H1 (cell line): ENCODE data around the gene INF2. TPM values are rescaled to one million over a fixed set of nuclear protein-coding genes. Genes with fewer than 3 reads are reported as not detected.

Experiments used
- CTCF ChIA-PET: fragments of 300-600 bp; sonication (Branson Sonifier 250); formaldehyde crosslinking; loops from one replicate; lab custom pipeline; 2021; ENCODE audit not compliant: partially characterized antibody; lab: Charles Lee
- POLR2A ChIA-PET: fragments of 300-600 bp; sonication (Branson Sonifier 250); formaldehyde crosslinking; loops from one replicate; lab custom pipeline; 2021; ENCODE audit warnings: inconsistent platforms; ENCODE audit not compliant: partially characterized antibody; lab: Charles Lee
- DNase-seq, 2 experiments: peaks; one replicate each; pipeline versions ENCODE4 v3.0.0 to v3.0.0-alpha.2; 2010 to 2022; ENCODE audit warnings: low spot score in 2 of 2, low read depth in 1 of 2, mixed read lengths in 1 of 2
- FAIRE-seq: peaks from 2 replicates; lab custom pipeline; 2011; peaks lifted over from hg19 to GRCh38; lab: Jason Lieb, UNC
- H2AFZ ChIP-seq: 2 replicates; pipeline ENCODE4 v1.8.1; 2012; ENCODE audit warnings: low read length, inconsistent platforms
- H2AK5ac ChIP-seq: 2 replicates; pipeline ENCODE4 v1.6.1; 2013; ENCODE audit warnings: low read depth, low read length
- H2BK120ac ChIP-seq: replicated peaks from 2 replicates; pipeline ENCODE3; 2013; ENCODE audit warnings: low read depth, low read length, inconsistent platforms
- H2BK12ac ChIP-seq: 2 replicates; pipeline ENCODE4 v1.6.1; 2013; ENCODE audit warnings: low read depth, low read length
- H2BK15ac ChIP-seq: 2 replicates; pipeline ENCODE4 v1.6.1; 2013; ENCODE audit warnings: low read length
- H2BK20ac ChIP-seq: 2 replicates; pipeline ENCODE4 v1.6.1; 2013; ENCODE audit warnings: low read length
- H2BK5ac ChIP-seq: 2 replicates; pipeline ENCODE4 v1.6.1; 2013; ENCODE audit warnings: low read depth, low read length
- H3K14ac ChIP-seq: 2 replicates; pipeline ENCODE4 v1.6.1; 2013; ENCODE audit warnings: inconsistent platforms; ENCODE audit not compliant: insufficient read length
- H3K18ac ChIP-seq: 2 replicates; pipeline ENCODE4 v1.6.1; 2013; ENCODE audit warnings: low read length; ENCODE audit errors: extremely low read depth
- H3K23ac ChIP-seq: 2 replicates; pipeline ENCODE4 v1.6.1; 2013; ENCODE audit warnings: inconsistent platforms; ENCODE audit not compliant: insufficient read length
- H3K23me2 ChIP-seq: 2 replicates; pipeline ENCODE4 v1.6.1; 2013; ENCODE audit warnings: low read depth, low read length
- H3K27ac ChIP-seq: 2 replicates; pipeline ENCODE4 v1.6.1; 2011; ENCODE audit warnings: low read depth, low read length, inconsistent platforms
- H3K27me3 ChIP-seq, 4 experiments: replicated peaks in 1 of 4; 1 replicate in 1 of 4; 2 replicates in 3 of 4; pipeline versions ENCODE4 v1.6.1 to v1.8.1; 2011 to 2013; ENCODE audit warnings: low read length in 3 of 4, mild to moderate bottlenecking in 3 of 4, inconsistent platforms in 2 of 4, mixed read lengths in 2 of 4, moderate library complexity in 1 of 4; ENCODE audit not compliant: control insufficient read depth in 3 of 4, insufficient read depth in 3 of 4; ENCODE audit errors: extremely low read depth in 1 of 4
- H3K36me3 ChIP-seq, 4 experiments: 2 replicates each; pipeline versions ENCODE4 v1.6.1 to v1.8.1; 2011 to 2013; ENCODE audit warnings: mild to moderate bottlenecking in 4 of 4, low read length in 3 of 4, moderate library complexity in 2 of 4, control low read depth in 1 of 4, inconsistent platforms in 1 of 4; ENCODE audit not compliant: insufficient read depth in 4 of 4, control insufficient read depth in 2 of 4
- H3K4ac ChIP-seq: replicated peaks from 2 replicates; pipeline ENCODE3; 2013; ENCODE audit warnings: low read length, low read depth, mixed read lengths, inconsistent platforms; ENCODE audit not compliant: insufficient read length
- H3K4me1 ChIP-seq, 4 experiments: replicated peaks in 1 of 4; 1 replicate in 1 of 4; 2 replicates in 3 of 4; pipeline versions ENCODE4 v1.6.1 to v1.8.1; 2011 to 2013; ENCODE audit warnings: low read length in 3 of 4, inconsistent platforms in 2 of 4, mixed read lengths in 1 of 4; ENCODE audit not compliant: insufficient read depth in 4 of 4, control insufficient read depth in 3 of 4
- H3K4me2 ChIP-seq, 2 experiments: 2 replicates each; pipeline versions ENCODE4 v1.6.1 to v1.8.1; 2011 to 2013; ENCODE audit warnings: low read depth in 2 of 2, low read length in 2 of 2, control low read depth in 1 of 2, inconsistent platforms in 1 of 2, mild to moderate bottlenecking in 1 of 2; ENCODE audit not compliant: insufficient read depth in 1 of 2
- H3K4me3 ChIP-seq, 4 experiments: fragments of 200-600, 300-600 bp in 1 of 4; sonication (generic), shearing (Covaris generic), sonication (Bioruptor Twin) in 1 of 4; 2 replicates each; pipeline versions ENCODE4 v1.5.1 to v1.8.1; 2011 to 2016; ENCODE audit warnings: low read length in 4 of 4, low read depth in 3 of 4, control low read depth in 2 of 4, inconsistent platforms in 2 of 4, mild to moderate bottlenecking in 2 of 4, mixed read lengths in 1 of 4, moderate library complexity in 1 of 4; ENCODE audit not compliant: insufficient read depth in 2 of 4; ENCODE audit errors: extremely low read depth in 1 of 4
- H3K56ac ChIP-seq: replicated peaks from 2 replicates; pipeline ENCODE3; 2013; ENCODE audit warnings: low read depth, mild to moderate bottlenecking, mixed read lengths, low read length, inconsistent platforms; ENCODE audit not compliant: insufficient read length
- H3K79me1 ChIP-seq: 2 replicates; pipeline ENCODE4 v1.6.1; 2013; ENCODE audit warnings: low read depth, low read length, control low read depth
- H3K79me2 ChIP-seq, 2 experiments: 2 replicates each; pipeline versions ENCODE4 v1.6.1 to v1.8.1; 2012 to 2013; ENCODE audit warnings: low read length in 2 of 2, mild to moderate bottlenecking in 2 of 2, inconsistent platforms in 1 of 2; ENCODE audit not compliant: insufficient read depth in 2 of 2, control insufficient read depth in 1 of 2
- H3K9ac ChIP-seq, 4 experiments: replicated peaks in 1 of 4; 1 replicate in 1 of 4; 2 replicates in 3 of 4; pipeline versions ENCODE4 v1.6.1 to v1.8.1; 2011 to 2013; ENCODE audit warnings: low read depth in 3 of 4, low read length in 3 of 4, control low read depth in 2 of 4, mild to moderate bottlenecking in 2 of 4, moderate library complexity in 2 of 4, inconsistent platforms in 1 of 4; ENCODE audit errors: extremely low read depth in 1 of 4
- H3K9me3 ChIP-seq, 2 experiments: 2 replicates each; pipeline versions ENCODE4 v1.6.1 to v1.8.1; 2012 to 2013; ENCODE audit warnings: mild to moderate bottlenecking in 2 of 2, moderate library complexity in 2 of 2, control low read depth in 1 of 2, inconsistent platforms in 1 of 2, low read depth in 1 of 2, low read length in 1 of 2, mixed read lengths in 1 of 2; ENCODE audit not compliant: insufficient read depth in 2 of 2
- H4K20me1 ChIP-seq, 2 experiments: replicated peaks in 1 of 2; 2 replicates each; pipeline versions ENCODE3 to v1.8.1; 2011 to 2013; ENCODE audit warnings: inconsistent platforms in 2 of 2, low read length in 2 of 2, mild to moderate bottlenecking in 1 of 2; ENCODE audit not compliant: insufficient read depth in 2 of 2, control insufficient read depth in 1 of 2
- H4K5ac ChIP-seq: 2 replicates; pipeline ENCODE4 v1.6.1; 2013; ENCODE audit warnings: low read length, low read depth, mixed read lengths, inconsistent platforms; ENCODE audit not compliant: insufficient read length
- H4K8ac ChIP-seq: 2 replicates; pipeline ENCODE4 v1.8.0; 2013; ENCODE audit warnings: mild to moderate bottlenecking, moderate library complexity, low read length, inconsistent platforms; ENCODE audit not compliant: insufficient read depth; ENCODE audit errors: extremely low read depth
- H4K91ac ChIP-seq: replicated peaks from 2 replicates; pipeline ENCODE3; 2013; ENCODE audit warnings: low read length, mixed read lengths, inconsistent platforms; ENCODE audit not compliant: insufficient read length
- ATF3 ChIP-seq: IDR thresholded peaks from 2 replicates; pipeline ENCODE4 v1.6.1; 2011; ENCODE audit warnings: low read depth, mild to moderate bottlenecking, low read length; ENCODE audit not compliant: insufficient read depth
- BRCA1 ChIP-seq: IDR thresholded peaks from 2 replicates; pipeline ENCODE4 v1.6.1; 2012; ENCODE audit warnings: low read depth, low read length, improper control_type of control experiment
- GTF2F1 ChIP-seq: IDR thresholded peaks from 2 replicates; pipeline ENCODE4 v1.6.1; 2012; ENCODE audit warnings: low read depth, low read length, improper control_type of control experiment, borderline replicate concordance
- HDAC2 ChIP-seq, 2 experiments: fragments of 300-600 bp in 1 of 2; sonication (generic) in 1 of 2; IDR thresholded peaks; 2 replicates each; pipeline ENCODE4 v1.6.1; 2011 to 2012; ENCODE audit warnings: low read depth in 2 of 2, low read length in 2 of 2, mild to moderate bottlenecking in 2 of 2, moderate library complexity in 2 of 2, borderline replicate concordance in 1 of 2, inconsistent platforms in 1 of 2
- RBBP5 ChIP-seq: IDR thresholded peaks from 2 replicates; pipeline ENCODE4 v1.7.1; 2012; ENCODE audit warnings: low read depth, mild to moderate bottlenecking, inconsistent platforms, low read length, moderate library complexity, borderline replicate concordance
- RNF2 ChIP-seq: fragments of 200-900, 300-1000 bp; sonication (generic); IDR thresholded peaks from 2 replicates; pipeline ENCODE4 v1.7.1; 2016; ENCODE audit warnings: borderline replicate concordance, low read depth, mild to moderate bottlenecking, antibody characterized with exemption, low read length; ENCODE audit not compliant: poor library complexity, severe bottlenecking; ENCODE audit errors: missing control alignments
- SIN3A ChIP-seq, 2 experiments: IDR thresholded peaks in 1 of 2; conservative IDR thresholded peaks in 1 of 2; 2 replicates each; pipeline ENCODE4 v1.6.1; 2011 to 2012; ENCODE audit warnings: low read length in 2 of 2, improper control_type of control experiment in 1 of 2, low read depth in 1 of 2, mild to moderate bottlenecking in 1 of 2
- SRF ChIP-seq: IDR thresholded peaks from 2 replicates; pipeline ENCODE4 v1.6.1; 2011; ENCODE audit warnings: mild to moderate bottlenecking, low read depth, low read length, moderate library complexity
- SUZ12 ChIP-seq: fragments of 200-600 bp; sonication (generic); IDR thresholded peaks from 2 replicates; pipeline ENCODE4 v1.6.1; 2012; ENCODE audit warnings: mild to moderate bottlenecking, inconsistent platforms, low read length, moderate library complexity, mixed read lengths
- TBP ChIP-seq: IDR thresholded peaks from 2 replicates; pipeline ENCODE4 v1.6.1; 2011; ENCODE audit warnings: low read depth, low read length, improper control_type of control experiment
- WGBS, 2 experiments: shearing (Covaris generic) in 1 of 2; methylation state at CpG; one replicate each; pipeline versions ENCODE4 v1.1.6 to v1.1.7; 2013 to 2015; ENCODE audit warnings: low lambda C conversion rate in 2 of 2, mixed read lengths in 2 of 2, inconsistent platforms in 1 of 2, low coverage in 1 of 2, missing lambda C conversion rate in 1 of 2; ENCODE audit not compliant: insufficient replicate concordance in 2 of 2, insufficient coverage in 1 of 2, insufficient read length in 1 of 2; ENCODE audit errors: extremely low coverage in 1 of 2, missing lambda C conversion rate in 1 of 2; 5-methylcytosine and 5-hydroxymethylcytosine counted together
- polyA plus RNA-seq, 7 experiments: library from polyadenylated mRNA; depleted of rRNA in 3 of 7; stranded (reverse) in 5 of 7; unstranded in 2 of 7; fragments of >200 nt in 5 of 7; fragments of 200-250 nt in 2 of 7; gene quantifications; 1 replicate in 5 of 7; 2 replicates in 1 of 7; 4 replicates in 1 of 7; pipeline versions ENCODE4 v1.2.1 to v1.2.3, GENCODE V29; 2011 to 2013; ENCODE audit warnings: missing spikeins in 2 of 7, mixed read lengths in 2 of 7
- total RNA-seq: library from RNA; stranded (reverse); fragmentation: NEBNext Ultra II Directional; extraction: Animal tissue kit (Norgen Biotek cat#: 25700); gene quantifications from 2 replicates; pipeline ENCODE4 v1.2.1, GENCODE V29; 2021

INF2 gene
- total and polyA plus RNA-seq, 2 of the 8 experiments (the other 6 are each of a cell fraction or from before 2014, with no cell fraction given): 29.1 to 59.5 TPM

GRCh38 chr14:104694991-104695659 lies 5.7 kb downstream of the INF2 start:
- CTCF ChIA-PET: interaction anchor here (1.0 to 9.1 kb wide), 11 partner anchors 8 to 95 kb away, joined by 3 to 70 read pairs (median 4); partner anchors contain the start of gene SIVA1
- Histone ChIP-seq H3K9me3 (no peaks in the 10 kb centered on the region), H4K91ac (peak overlapping the region; percentile 65), H3K23ac (no peak overlapping the region), H3K23me2 (peaks cover 4% of the 10 kb centered on the region; the same call in 1 of the 2 replicates), H3K9ac (no peak overlapping the region), H3K27me3 (no peaks in the 10 kb centered on the region; a peak in 1 of 7 replicates), H4K8ac (peak overlapping the region; percentile 62; the same call in 1 of the 2 replicates), H3K14ac (no peak overlapping the region), H2BK5ac (peak overlapping the region; percentile 83; the same call in 1 of the 2 replicates), H3K4me2 (no peak overlapping the region; a peak in 1 of 4 replicates), H4K5ac (no peak overlapping the region), H3K56ac (no peak overlapping the region), H3K79me1 (peaks cover 21% of the 10 kb centered on the region), H3K36me3 (peaks cover 0 to 4% (median 0%) of the 10 kb centered on the region in 4 experiments; a peak in 1 of 8 replicates), H3K4me1 (peaks cover 0 to 33% (median 25%) of the 10 kb centered on the region in 4 experiments; a peak in 6 of 7 replicates), H2AK5ac (no peak overlapping the region), H3K27ac (no peak overlapping the region), H3K79me2 (peaks cover 0 to 27% of the 10 kb centered on the region in 2 experiments; a peak in 2 of 4 replicates), H3K4me3 (no peak overlapping the region), H2BK20ac (no peak overlapping the region), H3K4ac (peak overlapping the region; percentile 78), H3K18ac (no peak overlapping the region; the same call in 1 of the 2 replicates), H4K20me1 (peaks cover 4 to 54% of the 10 kb centered on the region in 2 experiments), H2BK120ac (no peak overlapping the region), H2AFZ (no peak overlapping the region), H2BK15ac (no peak overlapping the region; the same call in 1 of the 2 replicates), H2BK12ac (no peak overlapping the region)
- FAIRE-seq: no peak
- 91% methylated on average over 17 of the region's 19 CpGs; no CpG with 5 or more reads in 1 of the 2 experiments for WGBS, 2 experiments
- POLR2A ChIA-PET: interaction anchor here (1.0 to 6.6 kb wide), 4 partner anchors 8 to 29 kb away, joined by 3 to 71 read pairs (median 5); no protein-coding TSS in a partner anchor
- no peak for DNase-seq
- TF ChIP-seq RBBP5: no peak
- TF ChIP-seq SUZ12: no peak
- TF ChIP-seq SRF: no peak
- TF ChIP-seq SIN3A (conservative IDR thresholded peaks at IDR 0.05 in 1 of 2, IDR thresholded peaks at IDR 0.05 in 1 of 2; ENCODE audit: low read depth in 1 of 2, low read length in 2 of 2): no peak
- TF ChIP-seq TBP: no peak
- TF ChIP-seq ATF3: no peak
- no peak for TF ChIP-seq HDAC2 (IDR thresholded peaks at IDR 0.05; ENCODE audit: borderline replicate concordance in 1 of 2, low read depth in 2 of 2, low read length in 2 of 2)
- TF ChIP-seq GTF2F1: no peak
- TF ChIP-seq BRCA1: no peak
- no peak for TF ChIP-seq RNF2
